ENCODE measurements around the gene SCUBE1.

DNA sequence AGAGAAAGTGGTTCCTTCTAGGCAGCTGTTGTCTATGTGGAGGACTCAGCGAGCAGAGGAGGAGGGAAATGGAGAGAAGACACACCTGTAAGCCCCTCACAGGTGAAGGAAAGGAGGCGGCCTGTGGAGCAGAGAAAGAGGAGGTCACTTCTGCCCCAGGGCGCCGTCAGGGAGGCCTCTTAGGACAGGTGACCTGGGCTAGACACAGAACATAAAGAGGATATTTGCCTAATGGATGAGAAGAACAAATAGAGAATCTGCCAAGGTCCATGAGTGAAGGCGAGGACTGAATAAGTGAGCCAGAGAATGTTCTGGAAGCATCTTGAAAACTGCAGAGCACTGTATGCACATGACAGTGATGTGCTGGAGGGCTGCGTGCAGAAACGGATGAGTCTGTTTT, 2.2 kb upstream of the SCUBE1 start:
- TF ChIP-seq PPARA (CRISPR knock-in tag; IDR thresholded peaks at IDR 0.05; ENCODE audit: borderline replicate concordance) (no peak), ZNF8 (CRISPR knock-in tag; IDR thresholded peaks at IDR 0.05) (no peak), BACH2 (CRISPR knock-in tag; IDR thresholded peaks at IDR 0.05; ENCODE audit: borderline replicate concordance) (no peak), ISL1 (CRISPR knock-in tag; IDR thresholded peaks at IDR 0.05) (no peak)
- TF ChIP-seq, protein P1, sequence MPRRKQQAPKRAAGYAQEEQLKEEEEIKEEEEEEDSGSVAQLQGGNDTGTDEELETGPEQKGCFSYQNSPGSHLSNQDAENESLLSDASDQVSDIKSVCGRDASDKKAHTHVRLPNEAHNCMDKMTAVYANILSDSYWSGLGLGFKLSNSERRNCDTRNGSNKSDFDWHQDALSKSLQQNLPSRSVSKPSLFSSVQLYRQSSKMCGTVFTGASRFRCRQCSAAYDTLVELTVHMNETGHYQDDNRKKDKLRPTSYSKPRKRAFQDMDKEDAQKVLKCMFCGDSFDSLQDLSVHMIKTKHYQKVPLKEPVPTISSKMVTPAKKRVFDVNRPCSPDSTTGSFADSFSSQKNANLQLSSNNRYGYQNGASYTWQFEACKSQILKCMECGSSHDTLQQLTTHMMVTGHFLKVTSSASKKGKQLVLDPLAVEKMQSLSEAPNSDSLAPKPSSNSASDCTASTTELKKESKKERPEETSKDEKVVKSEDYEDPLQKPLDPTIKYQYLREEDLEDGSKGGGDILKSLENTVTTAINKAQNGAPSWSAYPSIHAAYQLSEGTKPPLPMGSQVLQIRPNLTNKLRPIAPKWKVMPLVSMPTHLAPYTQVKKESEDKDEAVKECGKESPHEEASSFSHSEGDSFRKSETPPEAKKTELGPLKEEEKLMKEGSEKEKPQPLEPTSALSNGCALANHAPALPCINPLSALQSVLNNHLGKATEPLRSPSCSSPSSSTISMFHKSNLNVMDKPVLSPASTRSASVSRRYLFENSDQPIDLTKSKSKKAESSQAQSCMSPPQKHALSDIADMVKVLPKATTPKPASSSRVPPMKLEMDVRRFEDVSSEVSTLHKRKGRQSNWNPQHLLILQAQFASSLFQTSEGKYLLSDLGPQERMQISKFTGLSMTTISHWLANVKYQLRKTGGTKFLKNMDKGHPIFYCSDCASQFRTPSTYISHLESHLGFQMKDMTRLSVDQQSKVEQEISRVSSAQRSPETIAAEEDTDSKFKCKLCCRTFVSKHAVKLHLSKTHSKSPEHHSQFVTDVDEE (CRISPR knock-in tag; IDR thresholded peaks at IDR 0.05), result no peak

Measured in SK-N-SH treated with all-trans-retinoic acid at 6 μM for 48 hours (cell line).